ENCODE data around the gene GNB5.

GNB5 gene

DNA sequence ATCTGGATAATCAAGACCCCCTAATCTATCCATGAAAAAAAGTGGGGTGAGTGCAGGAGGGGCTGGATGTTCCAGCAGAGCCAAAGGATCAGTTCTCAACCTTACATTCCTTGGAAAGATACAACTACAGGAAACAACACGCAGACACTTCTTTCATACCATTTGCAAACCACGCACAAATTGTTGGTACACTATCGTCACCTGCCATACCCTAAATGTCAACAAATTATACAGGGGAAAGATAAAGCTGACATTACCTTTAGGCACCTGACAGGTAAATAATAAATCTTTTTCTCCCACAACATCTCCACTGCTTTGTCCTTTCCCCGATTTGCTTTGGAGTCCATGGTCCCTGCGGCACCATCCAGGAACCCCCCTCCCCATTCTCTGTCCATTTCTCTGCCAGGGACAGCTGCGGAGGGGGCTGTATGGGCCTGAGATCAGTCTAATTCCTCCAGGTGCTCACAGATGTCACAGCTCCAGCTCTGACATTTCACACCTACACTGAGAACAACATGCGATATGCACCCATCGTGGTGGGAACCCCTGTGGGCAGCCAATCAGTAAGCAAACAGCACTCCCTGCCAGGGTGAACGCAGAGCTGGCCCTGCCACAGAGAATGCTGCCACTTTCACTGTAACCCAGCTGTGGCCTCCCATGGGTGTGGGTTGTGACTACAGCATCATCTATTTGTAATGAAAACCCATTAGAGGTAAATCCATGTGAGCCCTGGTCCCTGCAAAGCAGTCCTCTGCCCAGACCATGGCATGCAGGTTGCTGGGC is 41.0 kb downstream of the GNB5 start (continued):
- TF ChIP-seq, protein P1, sequence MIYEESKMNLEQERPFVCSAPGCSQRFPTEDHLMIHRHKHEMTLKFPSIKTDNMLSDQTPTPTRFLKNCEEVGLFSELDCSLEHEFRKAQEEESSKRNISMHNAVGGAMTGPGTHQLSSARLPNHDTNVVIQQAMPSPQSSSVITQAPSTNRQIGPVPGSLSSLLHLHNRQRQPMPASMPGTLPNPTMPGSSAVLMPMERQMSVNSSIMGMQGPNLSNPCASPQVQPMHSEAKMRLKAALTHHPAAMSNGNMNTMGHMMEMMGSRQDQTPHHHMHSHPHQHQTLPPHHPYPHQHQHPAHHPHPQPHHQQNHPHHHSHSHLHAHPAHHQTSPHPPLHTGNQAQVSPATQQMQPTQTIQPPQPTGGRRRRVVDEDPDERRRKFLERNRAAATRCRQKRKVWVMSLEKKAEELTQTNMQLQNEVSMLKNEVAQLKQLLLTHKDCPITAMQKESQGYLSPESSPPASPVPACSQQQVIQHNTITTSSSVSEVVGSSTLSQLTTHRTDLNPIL (CRISPR knock-in tag; IDR thresholded peaks at IDR 0.05; ENCODE audit: low read depth) = no peak
- TF ChIP-seq CSDC2 (CRISPR knock-in tag; IDR thresholded peaks at IDR 0.05) (no peak), ZNF70 (CRISPR knock-in tag; IDR thresholded peaks at IDR 0.05) (no peak), ZNF8 (CRISPR knock-in tag; IDR thresholded peaks at IDR 0.05) (no peak), ESRRG (CRISPR knock-in tag; IDR thresholded peaks at IDR 0.05) (no peak), ARNTL (CRISPR knock-in tag; IDR thresholded peaks at IDR 0.05; ENCODE audit: borderline replicate concordance, low read depth) (no peak), ZC3H10 (CRISPR knock-in tag; IDR thresholded peaks at IDR 0.05) (no peak), TOX (CRISPR knock-in tag; IDR thresholded peaks at IDR 0.05; ENCODE audit: borderline replicate concordance) (no peak), OSR1 (CRISPR knock-in tag; IDR thresholded peaks at IDR 0.05) (no peak)

DNA sequence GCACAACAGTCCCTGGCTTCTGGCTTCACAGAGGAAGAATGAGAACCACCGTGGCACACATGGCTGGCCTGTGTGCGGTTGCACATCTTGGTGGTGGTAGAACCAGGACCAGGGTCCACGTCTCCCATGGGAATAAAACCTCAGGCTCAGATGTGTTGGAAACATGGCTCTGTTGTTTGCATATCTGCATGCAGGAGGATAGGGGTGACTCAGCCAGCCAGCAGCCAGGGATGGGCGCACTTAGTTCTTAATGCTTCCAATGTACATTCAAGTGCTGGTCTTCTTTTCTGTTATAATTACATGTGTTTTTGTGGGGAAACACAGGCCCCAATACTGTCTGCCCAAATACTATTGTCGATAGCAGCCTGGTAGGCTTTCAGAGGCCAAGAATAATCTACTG is 42.8 kb downstream of the GNB5 start:
- TF ChIP-seq ISL1 (CRISPR knock-in tag; IDR thresholded peaks at IDR 0.05) (no peak), SNAI2 (CRISPR knock-in tag; IDR thresholded peaks at IDR 0.05) (no peak), PPARA (CRISPR knock-in tag; IDR thresholded peaks at IDR 0.05; ENCODE audit: borderline replicate concordance) (no peak), ZC3H10 (CRISPR knock-in tag; IDR thresholded peaks at IDR 0.05) (no peak), RARB (CRISPR knock-in tag; IDR thresholded peaks at IDR 0.05) (no peak), ZNF565 (CRISPR knock-in tag; conservative IDR thresholded peaks at IDR 0.05; ENCODE audit: low read depth) (no peak), OSR1 (CRISPR knock-in tag; IDR thresholded peaks at IDR 0.05) (no peak)
- TF ChIP-seq, protein P2, sequence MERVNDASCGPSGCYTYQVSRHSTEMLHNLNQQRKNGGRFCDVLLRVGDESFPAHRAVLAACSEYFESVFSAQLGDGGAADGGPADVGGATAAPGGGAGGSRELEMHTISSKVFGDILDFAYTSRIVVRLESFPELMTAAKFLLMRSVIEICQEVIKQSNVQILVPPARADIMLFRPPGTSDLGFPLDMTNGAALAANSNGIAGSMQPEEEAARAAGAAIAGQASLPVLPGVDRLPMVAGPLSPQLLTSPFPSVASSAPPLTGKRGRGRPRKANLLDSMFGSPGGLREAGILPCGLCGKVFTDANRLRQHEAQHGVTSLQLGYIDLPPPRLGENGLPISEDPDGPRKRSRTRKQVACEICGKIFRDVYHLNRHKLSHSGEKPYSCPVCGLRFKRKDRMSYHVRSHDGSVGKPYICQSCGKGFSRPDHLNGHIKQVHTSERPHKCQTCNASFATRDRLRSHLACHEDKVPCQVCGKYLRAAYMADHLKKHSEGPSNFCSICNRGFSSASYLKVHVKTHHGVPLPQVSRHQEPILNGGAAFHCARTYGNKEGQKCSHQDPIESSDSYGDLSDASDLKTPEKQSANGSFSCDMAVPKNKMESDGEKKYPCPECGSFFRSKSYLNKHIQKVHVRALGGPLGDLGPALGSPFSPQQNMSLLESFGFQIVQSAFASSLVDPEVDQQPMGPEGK (CRISPR knock-in tag; IDR thresholded peaks at IDR 0.05; ENCODE audit: borderline replicate concordance) = no peak
- TF ChIP-seq, protein P3, sequence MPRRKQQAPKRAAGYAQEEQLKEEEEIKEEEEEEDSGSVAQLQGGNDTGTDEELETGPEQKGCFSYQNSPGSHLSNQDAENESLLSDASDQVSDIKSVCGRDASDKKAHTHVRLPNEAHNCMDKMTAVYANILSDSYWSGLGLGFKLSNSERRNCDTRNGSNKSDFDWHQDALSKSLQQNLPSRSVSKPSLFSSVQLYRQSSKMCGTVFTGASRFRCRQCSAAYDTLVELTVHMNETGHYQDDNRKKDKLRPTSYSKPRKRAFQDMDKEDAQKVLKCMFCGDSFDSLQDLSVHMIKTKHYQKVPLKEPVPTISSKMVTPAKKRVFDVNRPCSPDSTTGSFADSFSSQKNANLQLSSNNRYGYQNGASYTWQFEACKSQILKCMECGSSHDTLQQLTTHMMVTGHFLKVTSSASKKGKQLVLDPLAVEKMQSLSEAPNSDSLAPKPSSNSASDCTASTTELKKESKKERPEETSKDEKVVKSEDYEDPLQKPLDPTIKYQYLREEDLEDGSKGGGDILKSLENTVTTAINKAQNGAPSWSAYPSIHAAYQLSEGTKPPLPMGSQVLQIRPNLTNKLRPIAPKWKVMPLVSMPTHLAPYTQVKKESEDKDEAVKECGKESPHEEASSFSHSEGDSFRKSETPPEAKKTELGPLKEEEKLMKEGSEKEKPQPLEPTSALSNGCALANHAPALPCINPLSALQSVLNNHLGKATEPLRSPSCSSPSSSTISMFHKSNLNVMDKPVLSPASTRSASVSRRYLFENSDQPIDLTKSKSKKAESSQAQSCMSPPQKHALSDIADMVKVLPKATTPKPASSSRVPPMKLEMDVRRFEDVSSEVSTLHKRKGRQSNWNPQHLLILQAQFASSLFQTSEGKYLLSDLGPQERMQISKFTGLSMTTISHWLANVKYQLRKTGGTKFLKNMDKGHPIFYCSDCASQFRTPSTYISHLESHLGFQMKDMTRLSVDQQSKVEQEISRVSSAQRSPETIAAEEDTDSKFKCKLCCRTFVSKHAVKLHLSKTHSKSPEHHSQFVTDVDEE (CRISPR knock-in tag; IDR thresholded peaks at IDR 0.05) = no peak
- TF ChIP-seq, protein P4, sequence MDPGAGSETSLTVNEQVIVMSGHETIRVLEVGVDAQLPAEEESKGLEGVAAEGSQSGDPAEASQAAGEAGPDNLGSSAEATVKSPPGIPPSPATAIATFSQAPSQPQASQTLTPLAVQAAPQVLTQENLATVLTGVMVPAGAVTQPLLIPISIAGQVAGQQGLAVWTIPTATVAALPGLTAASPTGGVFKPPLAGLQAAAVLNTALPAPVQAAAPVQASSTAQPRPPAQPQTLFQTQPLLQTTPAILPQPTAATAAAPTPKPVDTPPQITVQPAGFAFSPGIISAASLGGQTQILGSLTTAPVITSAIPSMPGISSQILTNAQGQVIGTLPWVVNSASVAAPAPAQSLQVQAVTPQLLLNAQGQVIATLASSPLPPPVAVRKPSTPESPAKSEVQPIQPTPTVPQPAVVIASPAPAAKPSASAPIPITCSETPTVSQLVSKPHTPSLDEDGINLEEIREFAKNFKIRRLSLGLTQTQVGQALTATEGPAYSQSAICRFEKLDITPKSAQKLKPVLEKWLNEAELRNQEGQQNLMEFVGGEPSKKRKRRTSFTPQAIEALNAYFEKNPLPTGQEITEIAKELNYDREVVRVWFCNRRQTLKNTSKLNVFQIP (CRISPR knock-in tag; IDR thresholded peaks at IDR 0.05; ENCODE audit: borderline replicate concordance, low read depth) = no peak
- ATAC-seq = no peak

DNA sequence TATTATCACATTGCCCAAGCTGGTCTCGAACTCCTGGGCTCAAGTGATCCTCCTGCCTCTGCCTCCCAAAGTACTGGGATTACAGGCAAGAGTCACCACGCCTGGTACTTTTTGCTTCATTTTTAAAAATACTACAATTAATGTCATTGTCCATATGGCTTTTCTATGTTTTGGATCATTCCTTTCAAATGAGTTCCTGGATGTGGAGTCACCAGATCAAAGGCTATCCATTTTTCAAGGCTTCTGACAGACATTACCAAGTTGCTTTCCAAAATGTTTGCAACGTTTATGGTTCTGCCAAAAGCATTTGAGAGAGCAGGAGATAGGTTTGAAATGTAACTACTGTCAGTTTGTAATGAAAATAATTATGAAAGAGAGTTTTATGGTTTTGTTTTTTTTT is 44.4 kb downstream of the GNB5 start:
- TF ChIP-seq BACH2 (CRISPR knock-in tag; IDR thresholded peaks at IDR 0.05; ENCODE audit: borderline replicate concordance) = no peak
- TF ChIP-seq ISL1 (CRISPR knock-in tag; IDR thresholded peaks at IDR 0.05) = no peak
- ATAC-seq = no peak

DNA sequence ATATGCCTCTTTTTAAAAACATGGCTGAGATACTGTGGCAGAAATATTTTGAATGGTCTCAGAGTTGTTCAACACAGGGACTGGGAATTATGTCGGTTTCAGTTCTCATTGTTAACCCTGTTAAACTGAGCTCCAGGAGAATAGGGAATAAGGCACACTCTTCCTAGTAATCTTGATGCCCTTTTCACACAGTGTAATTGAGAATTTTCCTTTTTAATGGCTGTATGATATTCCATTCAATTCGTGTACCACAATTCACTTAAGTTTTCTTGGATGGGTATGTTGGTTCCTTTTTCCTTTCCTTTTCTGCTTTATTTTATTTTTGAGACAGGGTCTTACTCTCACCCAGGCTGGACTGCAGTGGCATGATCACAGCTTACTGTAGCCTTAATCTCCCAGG is 44.9 kb downstream of the GNB5 start:
- ATAC-seq = no peak
- TF ChIP-seq RARB (CRISPR knock-in tag; IDR thresholded peaks at IDR 0.05) = no peak
- TF ChIP-seq BACH2 (CRISPR knock-in tag; IDR thresholded peaks at IDR 0.05; ENCODE audit: borderline replicate concordance) = no peak
- TF ChIP-seq, protein P3 (CRISPR knock-in tag; IDR thresholded peaks at IDR 0.05) = no peak
- TF ChIP-seq, protein P5, sequence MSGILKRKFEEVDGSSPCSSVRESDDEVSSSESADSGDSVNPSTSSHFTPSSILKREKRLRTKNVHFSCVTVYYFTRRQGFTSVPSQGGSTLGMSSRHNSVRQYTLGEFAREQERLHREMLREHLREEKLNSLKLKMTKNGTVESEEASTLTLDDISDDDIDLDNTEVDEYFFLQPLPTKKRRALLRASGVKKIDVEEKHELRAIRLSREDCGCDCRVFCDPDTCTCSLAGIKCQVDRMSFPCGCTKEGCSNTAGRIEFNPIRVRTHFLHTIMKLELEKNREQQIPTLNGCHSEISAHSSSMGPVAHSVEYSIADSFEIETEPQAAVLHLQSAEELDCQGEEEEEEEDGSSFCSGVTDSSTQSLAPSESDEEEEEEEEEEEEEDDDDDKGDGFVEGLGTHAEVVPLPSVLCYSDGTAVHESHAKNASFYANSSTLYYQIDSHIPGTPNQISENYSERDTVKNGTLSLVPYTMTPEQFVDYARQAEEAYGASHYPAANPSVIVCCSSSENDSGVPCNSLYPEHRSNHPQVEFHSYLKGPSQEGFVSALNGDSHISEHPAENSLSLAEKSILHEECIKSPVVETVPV (CRISPR knock-in tag; IDR thresholded peaks at IDR 0.05) = no peak
- TF ChIP-seq SNAI2 (CRISPR knock-in tag; IDR thresholded peaks at IDR 0.05) = no peak
- TF ChIP-seq ZNF565 (CRISPR knock-in tag; conservative IDR thresholded peaks at IDR 0.05; ENCODE audit: low read depth) = no peak
- TF ChIP-seq GLIS3 (CRISPR knock-in tag; IDR thresholded peaks at IDR 0.05) = no peak
- no peak for TF ChIP-seq ZC3H10 (CRISPR knock-in tag; IDR thresholded peaks at IDR 0.05)
- no peak for TF ChIP-seq ISL1 (CRISPR knock-in tag; IDR thresholded peaks at IDR 0.05)
- TF ChIP-seq OSR1 (CRISPR knock-in tag; IDR thresholded peaks at IDR 0.05) = no peak
- TF ChIP-seq ZFP3 (CRISPR knock-in tag; IDR thresholded peaks at IDR 0.05) = no peak
- no peak for TF ChIP-seq ESRRG (CRISPR knock-in tag; IDR thresholded peaks at IDR 0.05)
- TF ChIP-seq CSDC2 (CRISPR knock-in tag; IDR thresholded peaks at IDR 0.05) = no peak
- no peak for TF ChIP-seq ZFP30 (CRISPR knock-in tag; IDR thresholded peaks at IDR 0.05)

Measured in SK-N-SH treated with all-trans-retinoic acid at 6 μM for 48 hours (cell line).